ENCODE results near the gene MLXIP. TPM values are rescaled to one million over a fixed set of nuclear protein-coding genes. Genes with fewer than 3 reads are reported as not detected.
A peak's percentile ranks its signal among the peaks of the same experiment; 100 is the strongest.

The MLXIP gene
- total and polyA plus RNA-seq, 2 donors (not counting 3 experiments of a cell fraction or from before 2014, with no cell fraction given), result 22.0 to 72.5 TPM

DNA sequence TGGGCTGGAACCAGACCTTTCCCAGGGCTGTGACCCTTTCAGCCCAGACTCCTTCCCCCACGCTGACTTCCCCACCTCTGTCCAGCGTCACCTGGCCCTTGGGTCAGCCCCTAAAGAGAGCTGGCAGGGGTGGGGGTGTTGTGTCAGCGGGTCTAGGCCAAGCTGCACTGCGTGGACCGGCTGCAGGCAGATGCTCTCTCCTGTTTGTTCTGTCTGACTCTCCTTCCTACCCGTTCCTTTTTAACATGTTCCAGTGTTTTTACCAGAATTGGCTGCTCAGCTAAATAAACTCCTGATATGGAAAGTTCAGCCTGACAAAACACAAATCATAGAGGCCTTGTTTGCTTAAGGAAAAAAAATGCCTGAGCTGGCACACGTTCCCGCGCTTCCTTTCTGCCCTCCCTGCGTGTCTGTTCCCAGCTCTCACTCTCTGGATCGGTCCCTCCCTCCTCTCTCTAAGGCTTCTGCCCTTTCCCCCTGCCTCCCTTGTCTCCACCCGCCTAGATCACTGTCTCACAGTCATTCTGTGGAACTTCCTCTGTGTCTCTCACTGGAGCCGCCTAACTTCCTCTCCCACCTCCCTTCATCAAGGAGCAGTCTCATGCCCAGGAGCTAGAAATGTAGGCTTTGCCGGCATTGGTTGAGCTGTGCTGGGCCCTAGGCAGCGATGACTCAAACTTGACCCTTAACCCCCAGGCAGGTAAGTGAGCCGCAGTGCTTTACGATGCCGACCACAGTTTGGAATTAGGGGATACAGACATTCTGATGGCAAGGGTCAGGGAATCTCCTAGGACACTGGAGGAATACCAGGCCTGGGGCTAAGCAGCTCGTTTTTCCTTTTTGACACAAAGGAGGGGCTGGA, 15.5 kb upstream of the MLXIP start:
- no peaks in the 10 kb centered on the region for H3K9me3 ChIP-seq (replicated peaks; ENCODE audit: control insufficient read depth, insufficient read depth, low read length)
- dilution Hi-C loops (cut with MboI; ENCODE audit: extremely low pct_ligation_motif_present, low sequenced_read_pairs) (no loop called here), intact Hi-C loops (cut with micrococcal nuclease) (loop anchor here (5.0 kb wide), 1 partner anchor 44 kb away; no protein-coding TSS in a partner anchor)
- peak overlapping the region; percentile 47 for H3K9ac ChIP-seq (replicated peaks; ENCODE audit: extremely low read depth, insufficient read depth, low read length)
- CTCF ChIA-PET, result interaction anchor here (0.8 to 4.6 kb wide), 13 partner anchors 9 to 144 kb away, joined by 3 to 40 read pairs (median 7); partner anchors contain the start of gene CFAP251
- H3K27ac ChIP-seq (ENCODE audit: insufficient read depth, low read depth, low read length), result peak overlapping the region; percentile 60
- DNase-seq (ENCODE audit: low read depth, low spot score) (peak; percentile 96), FAIRE-seq (peak; percentile 97)
- POLR2A ChIA-PET, result interaction anchor here (0.5 to 1.2 kb wide), 5 partner anchors 18 to 483 kb away, joined by 3 to 12 read pairs (median 3); no protein-coding TSS in a partner anchor
- no peaks in the 10 kb centered on the region for H3K9me1 ChIP-seq (replicated peaks; ENCODE audit: control insufficient read depth, extremely low read depth, insufficient read depth, low read length)
- H3K4me2 ChIP-seq (ENCODE audit: insufficient read depth, low read length), result peak overlapping the region; percentile 38
- peak overlapping the region; percentile 33 for H2AFZ ChIP-seq (ENCODE audit: low read depth, low read length)
- peaks cover 37% of the 10 kb centered on the region for H3K4me1 ChIP-seq (ENCODE audit: control insufficient read depth, extremely low read depth, insufficient read depth, low read length)
- no TSS peak for BruUV-seq (replicated peaks)
- no peaks in the 10 kb centered on the region for H3K36me3 ChIP-seq (ENCODE audit: control insufficient read depth in 2 of 2, extremely low read depth in 1 of 2, insufficient read depth in 2 of 2, low read length in 2 of 2)
- TF ChIP-seq POLR2A (IDR thresholded peaks at IDR 0.05; ENCODE audit: low read depth, low read length), result peak; percentile 13
- TF ChIP-seq POLR2AphosphoS5 (IDR thresholded peaks at IDR 0.05; ENCODE audit: insufficient read depth, low read depth, low read length), result peak; percentile 75
- TF ChIP-seq FOS (IDR thresholded peaks at IDR 0.05; ENCODE audit: borderline replicate concordance, insufficient read depth, low read length), result peak; percentile 22
- TF ChIP-seq, protein P1, sequence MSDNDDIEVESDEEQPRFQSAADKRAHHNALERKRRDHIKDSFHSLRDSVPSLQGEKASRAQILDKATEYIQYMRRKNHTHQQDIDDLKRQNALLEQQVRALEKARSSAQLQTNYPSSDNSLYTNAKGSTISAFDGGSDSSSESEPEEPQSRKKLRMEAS (IDR thresholded peaks at IDR 0.05; ENCODE audit: insufficient read depth, insufficient read length), result no peak
- TF ChIP-seq MYC (IDR thresholded peaks at IDR 0.05; ENCODE audit: low read depth, low read length), result no peak
- no peaks in the 10 kb centered on the region for H4K20me1 ChIP-seq (replicated peaks; ENCODE audit: control insufficient read depth, extremely low read depth, insufficient read depth, low read length)
- no peak overlapping the region for H3K4me3 ChIP-seq (replicated peaks in 1 of 3; ENCODE audit: insufficient read depth in 1 of 3, low read depth in 1 of 3, low read length in 3 of 3)
- H3K27me3 ChIP-seq (ENCODE audit: control insufficient read depth in 2 of 2, insufficient read depth in 2 of 2, low read length in 2 of 2), result no peaks in the 10 kb centered on the region
- H3K79me2 ChIP-seq (ENCODE audit: control insufficient read depth, insufficient read depth, low read length), result no peaks in the 10 kb centered on the region

DNA sequence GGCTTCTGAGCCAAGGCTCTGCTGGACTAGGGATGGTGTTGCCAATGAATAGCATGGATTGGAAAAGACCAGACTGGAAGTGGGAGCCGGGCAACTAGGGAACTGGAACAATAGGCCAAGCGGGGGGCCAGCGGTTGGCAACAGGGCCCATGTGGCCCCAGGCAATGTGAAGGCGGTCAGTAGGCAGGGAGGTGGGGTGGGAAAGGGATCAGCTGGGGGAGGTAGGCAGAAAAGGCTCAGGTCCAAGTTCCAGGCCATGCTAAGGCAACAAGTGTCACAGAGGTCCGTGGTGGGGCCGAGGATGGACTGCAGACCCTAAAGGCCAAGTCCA, 14.9 kb upstream of the MLXIP start:
- no TSS peak for BruUV-seq (replicated peaks)
- dilution Hi-C loops (cut with MboI; ENCODE audit: extremely low pct_ligation_motif_present, low sequenced_read_pairs), result no loop called here
- H3K9ac ChIP-seq (replicated peaks; ENCODE audit: extremely low read depth, insufficient read depth, low read length), result peak overlapping the region; percentile 47
- CTCF ChIA-PET, result interaction anchor here (0.8 to 4.6 kb wide), 13 partner anchors 9 to 145 kb away, joined by 3 to 40 read pairs (median 7); partner anchors contain the start of gene CFAP251
- no peaks in the 10 kb centered on the region for H3K27me3 ChIP-seq (ENCODE audit: control insufficient read depth in 2 of 2, insufficient read depth in 2 of 2, low read length in 2 of 2)
- POLR2A ChIA-PET, result interaction anchor here (0.5 to 1.2 kb wide), 3 partner anchors 17 to 58 kb away, joined by 3 to 12 read pairs (median 4); no protein-coding TSS in a partner anchor
- H3K9me3 ChIP-seq (replicated peaks; ENCODE audit: control insufficient read depth, insufficient read depth, low read length), result no peaks in the 10 kb centered on the region
- H2AFZ ChIP-seq (ENCODE audit: low read depth, low read length), result peak overlapping the region; percentile 33
- no peak for FAIRE-seq
- H3K36me3 ChIP-seq (ENCODE audit: control insufficient read depth in 2 of 2, extremely low read depth in 1 of 2, insufficient read depth in 2 of 2, low read length in 2 of 2), result no peaks in the 10 kb centered on the region
- H3K4me3 ChIP-seq (replicated peaks in 1 of 3; ENCODE audit: insufficient read depth in 1 of 3, low read depth in 1 of 3, low read length in 3 of 3), result no peak overlapping the region
- TF ChIP-seq FOS (IDR thresholded peaks at IDR 0.05; ENCODE audit: borderline replicate concordance, insufficient read depth, low read length), result no peak
- no peak for TF ChIP-seq EZH2 (IDR thresholded peaks at IDR 0.05; ENCODE audit: borderline replicate concordance, low read depth, low read length, severe bottlenecking)
- no peak for TF ChIP-seq MYC (IDR thresholded peaks at IDR 0.05; ENCODE audit: low read depth, low read length)
- no peaks in the 10 kb centered on the region for H4K20me1 ChIP-seq (replicated peaks; ENCODE audit: control insufficient read depth, extremely low read depth, insufficient read depth, low read length)
- H3K27ac ChIP-seq (ENCODE audit: insufficient read depth, low read depth, low read length), result peak overlapping the region; percentile 60
- no peaks in the 10 kb centered on the region for H3K9me1 ChIP-seq (replicated peaks; ENCODE audit: control insufficient read depth, extremely low read depth, insufficient read depth, low read length)
- H3K79me2 ChIP-seq (ENCODE audit: control insufficient read depth, insufficient read depth, low read length), result no peaks in the 10 kb centered on the region
- intact Hi-C loops (cut with micrococcal nuclease), result loop anchor here (1.0 to 5.0 kb wide), 2 partner anchors 15 to 44 kb away; partner anchors contain the start of gene MLXIP
- H3K4me1 ChIP-seq (ENCODE audit: control insufficient read depth, extremely low read depth, insufficient read depth, low read length), result peaks cover 37% of the 10 kb centered on the region
- peak overlapping the region; percentile 38 for H3K4me2 ChIP-seq (ENCODE audit: insufficient read depth, low read length)
- DNase-seq (ENCODE audit: low read depth, low spot score), result no peak

All from endothelial cell of umbilical vein (primary cell).